ENCODE measurements around the gene NUMB. TPM values are rescaled to one million over a fixed set of nuclear protein-coding genes. Genes with fewer than 3 reads are reported as not detected.

The NUMB gene
- total RNA-seq, 2 donors from 2014 or later = 43.8 to 45.2 TPM

DNA sequence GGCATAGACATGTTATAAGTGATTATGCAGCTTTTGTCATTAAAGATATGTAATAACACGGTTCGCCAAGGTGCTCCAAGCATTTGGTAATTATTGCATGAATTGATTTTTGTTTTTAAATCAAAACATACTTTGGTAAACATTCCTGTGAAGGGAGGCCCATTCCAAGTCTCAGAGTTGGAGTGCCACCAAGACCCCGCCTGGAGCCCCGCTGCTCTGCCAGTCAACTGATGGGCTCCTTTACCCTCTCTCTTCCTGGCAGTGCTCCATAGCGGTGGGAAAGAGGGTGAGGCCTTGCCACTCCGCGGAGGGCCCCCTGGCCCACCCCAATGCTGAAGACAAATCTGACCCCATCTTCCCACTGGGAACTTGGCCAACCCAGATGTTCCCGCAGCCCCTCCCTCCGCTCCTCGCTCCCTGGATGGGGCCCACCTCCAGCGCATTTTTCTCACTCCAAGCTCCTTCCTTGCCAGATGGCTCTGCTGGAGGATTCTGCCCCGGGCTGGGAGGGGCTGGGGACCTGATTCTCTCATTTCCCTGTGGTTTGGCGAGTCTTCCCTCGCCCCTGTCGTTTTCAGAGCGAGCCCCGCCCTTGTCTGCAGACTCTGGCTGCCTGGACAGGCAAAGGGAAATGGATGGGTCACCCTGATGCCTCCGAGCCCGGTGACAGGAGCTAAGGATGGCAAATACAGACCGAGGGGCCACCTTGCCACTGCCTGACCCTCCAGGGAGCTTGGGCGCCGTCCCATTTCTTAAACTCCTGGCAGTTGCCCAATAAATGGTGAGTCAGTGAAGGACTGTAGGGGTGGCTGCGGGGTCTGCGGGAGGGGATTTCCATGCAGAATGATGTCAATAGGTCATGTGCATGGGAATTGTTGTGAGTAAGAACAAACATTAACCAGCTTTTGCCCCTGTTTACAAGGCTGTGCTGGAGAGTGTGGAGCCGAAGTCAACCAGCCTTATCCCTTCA lies 230.2 kb downstream of the NUMB start:
- 59 to 62% methylated on average over 22 to 25 of the region's 25 CpGs for WGBS, 2 donors
- Histone ChIP-seq H3K36me3 (replicated peaks in 1 of 2; ENCODE audit: insufficient read depth in 1 of 2, low read depth in 2 of 2) (no peaks in the 10 kb centered on the region), H3K9me3 (no peaks in the 10 kb centered on the region), H3K27me3 (no peaks in the 10 kb centered on the region), H3K4me1 (peaks cover 13% of the 10 kb centered on the region), H3K27ac (peak overlapping the region in 2 of 4 donors; percentile 72 to 76), H3K4me3 (no peak overlapping the region)
- DNase-seq (peak; percentile 43 to 57 (median 54)), ATAC-seq (peak; percentile 76)
- intact Hi-C loops (cut with DNase I) = no loop called here
- TF ChIP-seq, protein P1, sequence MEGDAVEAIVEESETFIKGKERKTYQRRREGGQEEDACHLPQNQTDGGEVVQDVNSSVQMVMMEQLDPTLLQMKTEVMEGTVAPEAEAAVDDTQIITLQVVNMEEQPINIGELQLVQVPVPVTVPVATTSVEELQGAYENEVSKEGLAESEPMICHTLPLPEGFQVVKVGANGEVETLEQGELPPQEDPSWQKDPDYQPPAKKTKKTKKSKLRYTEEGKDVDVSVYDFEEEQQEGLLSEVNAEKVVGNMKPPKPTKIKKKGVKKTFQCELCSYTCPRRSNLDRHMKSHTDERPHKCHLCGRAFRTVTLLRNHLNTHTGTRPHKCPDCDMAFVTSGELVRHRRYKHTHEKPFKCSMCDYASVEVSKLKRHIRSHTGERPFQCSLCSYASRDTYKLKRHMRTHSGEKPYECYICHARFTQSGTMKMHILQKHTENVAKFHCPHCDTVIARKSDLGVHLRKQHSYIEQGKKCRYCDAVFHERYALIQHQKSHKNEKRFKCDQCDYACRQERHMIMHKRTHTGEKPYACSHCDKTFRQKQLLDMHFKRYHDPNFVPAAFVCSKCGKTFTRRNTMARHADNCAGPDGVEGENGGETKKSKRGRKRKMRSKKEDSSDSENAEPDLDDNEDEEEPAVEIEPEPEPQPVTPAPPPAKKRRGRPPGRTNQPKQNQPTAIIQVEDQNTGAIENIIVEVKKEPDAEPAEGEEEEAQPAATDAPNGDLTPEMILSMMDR (IDR thresholded peaks at IDR 0.05) = no peak
- TF ChIP-seq POLR2A (IDR thresholded peaks at IDR 0.05) = no peak

DNA sequence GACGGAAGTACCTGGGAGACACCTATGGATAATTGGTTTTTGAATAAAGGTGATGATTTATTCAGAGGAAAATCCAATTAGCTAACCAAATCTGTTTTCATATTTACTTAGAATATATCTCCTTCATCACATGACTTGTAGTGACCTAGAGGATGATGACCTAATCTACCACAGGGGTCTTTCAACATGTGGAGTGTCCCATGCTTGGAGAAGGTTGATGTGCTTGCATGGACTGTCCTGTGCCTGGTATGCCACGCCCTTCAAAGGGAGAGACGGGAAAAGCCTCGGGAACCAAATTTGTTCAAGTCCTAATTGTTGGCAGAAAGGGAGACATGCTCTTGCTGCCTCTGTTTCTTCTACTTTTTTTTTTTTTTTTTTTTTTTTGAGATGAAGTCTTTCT lies 232.8 kb downstream of the NUMB start:
- intact Hi-C loops (cut with DNase I) = no loop called here
- TF ChIP-seq POLR2A (IDR thresholded peaks at IDR 0.05) = no peak
- TF ChIP-seq, protein P1 (IDR thresholded peaks at IDR 0.05) = no peak
- no peaks in the 10 kb centered on the region for H3K36me3 ChIP-seq (replicated peaks in 1 of 2; ENCODE audit: insufficient read depth in 1 of 2, low read depth in 2 of 2)
- ATAC-seq (no peak), DNase-seq (no peak)
- H3K9me3 ChIP-seq = no peaks in the 10 kb centered on the region
- WGBS, 2 donors = 88 to 91% methylated on average over 4 of the region's 4 CpGs
- no peaks in the 10 kb centered on the region for H3K27me3 ChIP-seq
- no peak overlapping the region for H3K27ac ChIP-seq
- H3K4me3 ChIP-seq = no peak overlapping the region
- H3K4me1 ChIP-seq = peaks cover 13% of the 10 kb centered on the region

Small RNA genes within 50 kb of the gene (small RNA-seq; reads per million reads assigned to genes)
- gene RNU6-419P = not detected

Other genes with a start within 250 kb of the NUMB start
- 10 to 100 TPM in 1 of 2 donors, 1 to 10 TPM in 1; 9.6 to 13.5 TPM for gene PAPLN, start 221.0 kb downstream of the NUMB start, total RNA-seq
- gene RIOX1, start 32.4 kb upstream of the NUMB start, total RNA-seq = 10 to 100 TPM; 19.7 to 23.4 TPM
- gene ACOT1, start 78.6 kb upstream of the NUMB start, total RNA-seq = 1 to 10 TPM in 1 of 2 donors, not detected in 1; 2.3 TPM
- gene HEATR4, start 100.4 kb upstream of the NUMB start, total RNA-seq = under 1 TPM in 1 of 2 donors, not detected in 1; under 0.01 TPM
- gene ACOT2, start 110.7 kb upstream of the NUMB start, total RNA-seq = 10 to 100 TPM; 28.0 to 81.7 TPM
- 1 to 10 TPM; 3.1 to 4.0 TPM for gene ACOT4, start 133.3 kb upstream of the NUMB start, total RNA-seq
- not detected for gene ACOT6, start 154.0 kb upstream of the NUMB start, total RNA-seq
- 1 to 10 TPM; 2.6 to 7.3 TPM for gene DNAL1, start 186.4 kb upstream of the NUMB start, total RNA-seq